HG02870 (cell line): Measurements from ENCODE around the gene CADM3.

Source experiments
- ATAC-seq: cut with Tn5 transposase; IDR thresholded peaks from one replicate; pipeline ENCODE4 v1.9.1; 2021; ENCODE audit warnings: mild to moderate bottlenecking, moderate library complexity; ENCODE audit not compliant: unreplicated experiment

CADM3 gene

DNA sequence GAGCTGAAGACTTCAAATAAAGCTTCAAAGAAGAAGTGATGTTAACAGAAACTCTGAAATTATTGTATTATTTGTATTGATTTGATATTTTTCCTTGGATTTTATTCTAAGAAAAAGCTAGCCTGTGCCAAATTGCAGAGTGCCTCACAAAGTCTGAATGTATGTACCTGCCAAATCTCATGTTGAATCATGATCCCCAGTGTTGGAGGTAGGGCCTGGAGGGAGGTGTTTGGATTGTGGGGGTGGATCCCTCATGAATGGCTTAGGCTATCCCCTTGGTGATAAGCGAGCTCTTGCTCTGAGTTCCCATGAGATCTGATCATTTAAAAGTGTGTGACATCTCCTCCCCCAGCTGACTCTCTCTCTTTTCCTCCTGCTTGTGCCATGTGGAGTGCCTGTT lies 76.9 kb downstream of the CADM3 start:
- ATAC-seq: no peak

DNA sequence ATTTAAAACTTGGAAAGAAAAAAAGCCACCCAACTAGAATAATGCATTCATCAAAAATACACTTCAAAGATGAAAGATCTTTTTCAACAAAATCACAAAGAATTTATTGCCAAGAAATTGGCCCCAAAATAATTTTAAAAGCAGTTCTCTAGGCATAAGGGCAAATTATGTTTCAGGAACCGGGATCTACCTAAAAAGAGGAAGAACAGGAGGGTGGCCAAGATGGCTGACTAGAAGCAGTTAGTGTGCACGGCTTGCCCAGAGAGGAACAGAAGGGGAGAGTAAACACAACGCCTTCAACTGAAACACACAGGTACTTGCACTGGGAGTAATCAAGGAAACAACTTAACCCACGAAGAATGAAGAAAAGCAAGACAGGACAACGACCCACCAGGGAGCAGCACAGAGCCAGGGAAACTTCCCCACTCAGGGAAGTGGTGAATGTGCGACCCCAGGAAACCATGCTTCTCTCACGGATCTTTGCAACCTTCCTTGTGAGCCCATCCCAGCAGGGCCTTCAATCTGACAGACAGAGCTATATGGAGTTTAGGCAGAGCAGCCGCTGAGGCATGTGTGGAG lies 79.3 kb downstream of the CADM3 start:
- no peak for ATAC-seq
